GM12873 (cell line): ENCODE measurements around the gene VPS52.
A peak's percentile ranks its signal among the peaks of the same experiment; 100 is the strongest.

Experiments used
- CTCF ChIP-seq: IDR thresholded peaks from 2 replicates; pipeline ENCODE4 v1.5.1; 2012; ENCODE audit warnings: low read depth, mild to moderate bottlenecking, moderate library complexity, low read length, control low read depth; ENCODE audit not compliant: insufficient read depth; ENCODE audit errors: missing control alignments

VPS52 gene

DNA sequence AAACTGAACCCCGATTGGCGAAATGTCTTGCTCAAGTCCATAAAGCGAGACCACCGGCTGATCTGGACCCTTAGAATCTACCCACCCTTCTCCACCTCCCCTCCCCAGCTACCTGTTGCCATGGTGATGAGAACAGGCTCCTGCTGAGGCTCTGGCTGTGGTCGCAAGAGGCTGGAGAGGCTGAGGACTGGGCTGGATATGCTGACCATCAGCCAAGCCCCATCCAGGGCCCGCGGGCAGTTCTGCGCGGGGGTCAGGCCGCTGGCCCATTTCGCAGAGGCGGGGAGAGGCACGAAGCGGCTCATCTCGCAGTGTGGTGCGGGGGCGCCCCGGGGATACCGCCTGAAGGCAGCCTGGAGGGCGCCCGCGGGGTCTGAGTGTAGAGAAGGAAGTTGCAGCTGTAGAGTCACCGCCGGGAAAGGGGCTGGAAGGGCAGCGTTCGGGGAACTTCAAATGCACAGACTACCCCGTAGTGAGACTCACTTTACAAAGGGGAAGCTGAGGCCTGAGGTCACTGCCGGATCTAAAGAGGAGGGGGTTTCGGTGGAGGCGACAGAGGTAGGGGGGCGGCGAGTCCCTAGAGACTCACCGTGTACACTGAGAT lies 41.5 kb upstream of the VPS52 start:
- TF ChIP-seq CTCF: no peak

DNA sequence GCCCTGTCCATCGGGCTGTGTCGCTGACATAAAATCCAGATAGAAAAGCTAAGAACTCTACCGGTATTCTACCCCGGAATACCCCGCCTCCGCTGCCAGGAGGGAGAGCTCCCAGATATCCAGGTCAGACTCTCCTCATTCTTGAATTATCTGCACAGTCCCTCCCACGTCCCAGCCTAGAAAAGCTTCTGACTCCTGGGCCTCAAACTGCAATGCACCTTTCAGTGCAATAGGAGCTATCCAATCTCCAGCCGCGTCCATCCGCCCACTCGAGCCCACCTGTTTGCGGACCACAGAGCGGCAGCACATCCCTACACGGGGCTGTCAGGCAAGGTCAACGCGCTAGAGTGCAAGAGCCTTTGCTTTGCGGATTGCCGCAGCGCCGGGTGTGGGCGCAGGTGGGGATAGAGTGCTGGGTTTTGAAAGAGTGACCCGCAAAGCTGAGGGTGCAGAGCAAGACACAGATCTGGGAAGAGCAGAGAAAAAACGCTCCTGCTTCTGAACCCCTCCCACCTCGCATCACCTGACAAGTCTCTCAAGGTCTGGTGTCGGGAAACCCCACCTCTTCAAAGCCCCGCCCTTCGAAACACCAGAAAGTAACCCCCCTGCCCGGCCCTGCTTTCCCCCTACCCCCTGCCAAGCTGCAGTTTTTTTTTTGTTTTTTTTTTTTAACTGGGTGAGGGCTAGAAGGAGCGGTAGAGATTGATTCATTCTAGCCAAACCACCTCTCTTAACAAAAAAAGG lies 40.9 kb upstream of the VPS52 start:
- TF ChIP-seq CTCF: no peak

DNA sequence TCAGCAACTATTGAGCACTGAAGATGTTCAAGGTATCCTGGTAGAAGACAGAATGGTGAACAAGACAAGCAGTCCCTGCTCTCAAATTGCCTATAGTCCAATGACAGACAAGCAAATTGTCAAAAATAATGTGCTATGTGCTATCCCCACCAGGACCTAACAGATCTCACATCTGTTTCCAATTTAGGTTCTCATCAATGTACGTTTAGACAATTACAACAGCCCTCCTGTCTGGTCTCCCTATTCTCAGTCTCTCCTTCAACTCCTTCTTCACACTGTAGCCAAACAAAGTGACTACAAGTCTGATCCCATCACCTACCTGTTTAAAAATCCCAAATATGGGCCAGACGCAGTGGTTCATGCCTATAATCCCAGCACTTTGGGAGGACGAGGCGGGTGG lies 34.7 kb upstream of the VPS52 start:
- no peak for TF ChIP-seq CTCF

DNA sequence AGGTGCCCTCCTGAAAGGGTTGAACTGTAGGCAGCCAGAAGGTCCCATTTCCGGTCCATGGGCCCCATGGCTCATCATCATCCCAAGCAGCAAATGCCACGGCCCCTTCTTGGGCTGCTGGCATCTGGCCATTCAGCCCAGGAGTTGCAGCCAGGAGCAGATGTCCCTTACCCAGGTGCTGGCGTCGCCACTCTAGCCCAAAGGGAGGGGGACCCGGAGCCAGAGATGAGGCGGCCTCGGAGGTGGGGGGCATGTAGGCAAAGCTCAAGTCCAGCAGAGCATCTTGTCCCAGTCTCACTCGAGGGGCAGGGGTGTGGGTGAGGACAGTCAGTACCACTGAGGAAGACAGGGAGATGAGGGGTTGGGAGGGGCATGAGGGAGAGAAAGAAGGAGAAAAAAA lies 33.4 kb upstream of the VPS52 start:
- no peak for TF ChIP-seq CTCF

GRCh38 chr6:33304216-33304615 lies 32.5 kb upstream of the VPS52 start:
- no peak for TF ChIP-seq CTCF

GRCh38 chr6:33301877-33302276 lies 30.2 kb upstream of the VPS52 start:
- no peak for TF ChIP-seq CTCF

GRCh38 chr6:33299237-33299944 lies 27.7 kb upstream of the VPS52 start:
- TF ChIP-seq CTCF: peak; percentile 72
